Upper lobe of left lung (tissue), 4 donors: ENCODE measurements around the gene MCM6.

ENCODE experiments used
- CTCF ChIP-seq, 6 experiments: fragments of 450-650 bp in 4 of 6; fragments of 200-600 bp in 2 of 6; sonication (generic) in 2 of 6; IDR thresholded peaks; one replicate each; pipeline ENCODE4 v1.5.1; 2016 to 2019; ENCODE audit warnings: antibody characterized with exemption in 6 of 6
- EP300 ChIP-seq, 4 donors: sonication (generic); formaldehyde crosslinking; IDR thresholded peaks; one replicate each; pipeline ENCODE4 v1.5.1; 2017; ENCODE audit warnings: antibody characterized with exemption in 4 of 4, control low read depth in 2 of 4
- POLR2AphosphoS5 ChIP-seq, 2 donors: sonication (generic); formaldehyde crosslinking; IDR thresholded peaks; one replicate each; pipeline ENCODE4 v1.5.1; 2017; ENCODE audit warnings: antibody characterized with exemption in 2 of 2

- TF ChIP-seq CTCF (IDR thresholded peaks at IDR 0.05): no peak
- no peak for TF ChIP-seq EP300 (IDR thresholded peaks at IDR 0.05)
- TF ChIP-seq POLR2AphosphoS5 (IDR thresholded peaks at IDR 0.05): no peak
These were observed 22.8 kb downstream of the MCM6 start for GRCh38 chr2:135853401-135853800.
